T-helper 1 cell (primary cell): ENCODE results near the gene BMAL2.

Experiments used
- DNase-seq, 5 donors: peaks; one replicate each; pipeline ENCODE4 v3.0.0-alpha.2; 2012 to 2020

BMAL2 gene

GRCh38 chr12:27361372-27361771 lies 28.7 kb downstream of the BMAL2 start:
- DNase-seq = no peak

- no peak for DNase-seq
These were observed 34.0 kb downstream of the BMAL2 start for GRCh38 chr12:27366621-27367020.

- DNase-seq = no peak
These were observed 34.4 kb downstream of the BMAL2 start for GRCh38 chr12:27367078-27367477.

GRCh38 chr12:27382171-27382795 lies 49.6 kb downstream of the BMAL2 start:
- DNase-seq = no peak
